ENCODE results near the gene CNPY1.
"Not testable (repeated sequence)": the region's sequence is repeated elsewhere in the genome, so short reads cannot be mapped to it uniquely, and the experiment has no call there.

Gene CNPY1

DNA sequence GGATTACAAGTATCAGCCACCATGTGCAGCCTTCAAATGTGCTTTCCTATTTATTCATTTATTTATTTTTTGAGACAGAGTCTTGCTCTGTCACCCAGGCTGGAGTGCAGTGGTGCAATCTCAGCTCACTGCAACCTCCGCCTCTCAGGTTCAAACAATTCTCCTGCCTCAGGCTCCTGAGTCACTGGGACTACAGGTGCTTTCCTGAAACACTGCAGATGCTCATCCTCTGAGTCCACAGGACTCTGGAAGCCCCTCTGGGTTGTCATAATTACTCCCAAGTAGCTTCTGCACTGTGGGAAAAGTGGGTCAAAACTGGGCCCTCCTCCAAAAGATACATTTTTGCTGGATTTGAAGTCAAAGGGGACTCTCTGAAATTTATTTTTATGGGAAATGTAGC is at the start of gene CNPY1:
Gene CNPY1, minus strand, starts transcription at position 111 of the 400 bp plus-strand sequence. CDS start 630 bp downstream, outside the sequence.
- DNase-seq (ENCODE audit: low read depth in 2 of 2): not testable (repeated sequence)

DNA sequence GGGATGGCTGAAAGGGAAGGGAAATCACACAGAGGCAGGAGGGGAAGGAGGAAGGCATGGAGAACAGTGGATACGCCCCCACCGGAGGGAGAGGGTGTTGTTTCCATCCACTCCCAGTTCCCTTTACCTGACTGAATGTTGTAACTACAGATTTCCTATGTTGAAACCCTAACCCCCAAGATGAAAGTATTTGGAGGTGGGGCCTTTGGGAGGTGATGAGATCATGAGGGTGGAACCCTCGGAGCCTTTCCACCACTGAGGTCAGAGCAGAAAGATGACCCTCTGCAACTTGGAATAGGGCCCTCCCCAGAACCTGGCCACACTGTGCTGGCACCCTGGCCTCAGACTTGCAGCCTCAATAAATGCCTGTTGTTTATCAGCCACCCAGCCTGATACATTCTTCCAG is 48.6 kb upstream of the CNPY1 start:
- no peak for DNase-seq (ENCODE audit: low read depth in 2 of 2)

DNA sequence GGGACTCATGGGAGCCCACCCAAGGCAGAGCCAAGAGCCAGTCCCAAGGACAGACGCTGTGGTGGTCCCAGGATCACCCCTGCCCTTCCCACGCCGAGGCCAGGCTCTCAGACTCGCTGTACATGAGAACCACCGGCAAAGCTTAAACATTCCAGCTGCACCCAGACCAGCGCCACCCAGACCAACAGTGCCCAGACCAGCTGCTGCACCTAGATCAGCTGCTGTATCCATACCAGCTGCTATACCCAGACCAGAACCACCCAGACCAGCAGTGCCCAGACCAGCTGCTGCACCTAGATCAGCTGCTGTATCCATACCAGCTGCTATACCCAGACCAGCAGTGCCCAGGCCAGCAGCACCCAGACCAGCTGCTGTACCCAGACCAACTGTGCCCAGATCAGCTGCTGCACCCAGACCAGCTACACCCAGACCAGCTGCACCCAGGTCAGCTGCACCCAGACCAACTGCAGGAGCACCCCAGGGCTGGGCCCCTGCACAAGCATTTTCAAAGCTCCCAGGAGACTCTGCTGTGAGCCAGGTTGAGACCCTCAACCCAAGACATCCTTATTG is 47.9 kb upstream of the CNPY1 start:
- no peak for DNase-seq (ENCODE audit: low read depth in 2 of 2)

DNA sequence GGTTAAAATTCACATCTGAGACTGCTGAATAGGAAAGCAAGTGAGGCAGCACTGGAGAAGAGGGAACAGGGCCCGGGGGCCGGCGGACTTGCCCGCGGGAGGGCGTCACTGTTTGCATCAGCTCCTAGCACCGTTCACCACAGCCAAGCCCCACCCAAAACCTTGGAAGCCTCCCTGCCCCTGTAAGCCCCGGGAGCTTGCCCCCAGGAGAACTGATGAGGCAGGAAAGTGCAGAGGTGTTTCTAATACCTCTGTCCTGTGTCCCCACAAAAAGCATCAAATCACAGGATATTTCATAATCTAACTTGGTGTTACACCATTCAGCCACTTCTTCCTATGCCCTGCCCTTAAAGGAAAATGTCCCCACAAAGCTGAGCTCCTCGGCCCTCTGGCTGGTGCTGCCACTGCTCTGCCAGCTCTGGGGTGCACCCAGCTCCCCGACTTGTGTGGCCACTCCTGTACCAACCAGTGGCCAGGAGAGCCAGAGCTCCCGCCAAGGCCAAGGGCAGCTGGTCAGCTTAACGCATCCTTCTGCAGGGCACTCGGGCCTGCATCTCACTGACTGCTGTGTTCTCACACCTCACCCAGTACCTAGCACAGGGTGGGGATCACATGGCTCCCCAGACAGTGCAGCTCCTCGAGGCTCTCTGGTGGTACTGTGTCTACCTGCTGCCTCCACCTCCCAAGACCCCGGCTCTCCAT is 47.3 kb upstream of the CNPY1 start:
- no peak for DNase-seq (ENCODE audit: low read depth in 2 of 2)

DNA sequence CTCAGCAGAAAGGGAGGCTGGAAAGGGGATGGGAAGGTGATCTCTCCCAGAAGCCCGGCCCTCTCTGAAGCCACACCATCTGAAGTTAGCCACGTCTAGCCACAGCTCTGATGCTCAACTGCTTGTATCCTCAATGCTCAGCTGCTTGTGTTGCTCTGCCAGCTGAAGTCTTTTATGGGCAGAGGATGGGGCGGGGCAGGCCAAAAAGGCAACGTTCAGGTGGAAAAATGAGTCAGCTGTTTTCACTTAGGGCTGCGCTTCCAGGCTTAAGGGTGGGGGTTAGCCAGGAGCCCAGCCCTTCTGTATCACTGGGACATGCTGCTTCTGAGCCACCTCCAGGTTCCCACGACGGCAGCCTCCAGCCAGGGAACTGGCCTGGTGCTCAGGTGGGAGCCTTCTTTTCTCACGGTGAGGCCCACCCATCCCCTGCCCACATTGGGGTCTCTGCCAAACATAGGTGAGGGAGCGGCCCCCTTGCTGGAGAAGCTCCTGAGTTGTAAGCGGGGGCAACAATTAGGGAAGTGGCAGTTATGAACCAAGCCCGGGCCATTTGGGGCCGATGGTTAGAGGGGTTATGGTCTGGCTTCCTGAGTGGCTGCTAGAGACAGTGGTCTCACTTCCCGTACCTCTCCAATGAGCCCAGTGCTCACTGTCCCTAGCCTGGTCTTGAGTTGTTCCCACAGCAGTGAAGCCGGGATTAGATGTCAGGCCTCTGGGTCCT is 44.9 kb upstream of the CNPY1 start:
- DNase-seq (ENCODE audit: low read depth in 2 of 2): no peak

DNA sequence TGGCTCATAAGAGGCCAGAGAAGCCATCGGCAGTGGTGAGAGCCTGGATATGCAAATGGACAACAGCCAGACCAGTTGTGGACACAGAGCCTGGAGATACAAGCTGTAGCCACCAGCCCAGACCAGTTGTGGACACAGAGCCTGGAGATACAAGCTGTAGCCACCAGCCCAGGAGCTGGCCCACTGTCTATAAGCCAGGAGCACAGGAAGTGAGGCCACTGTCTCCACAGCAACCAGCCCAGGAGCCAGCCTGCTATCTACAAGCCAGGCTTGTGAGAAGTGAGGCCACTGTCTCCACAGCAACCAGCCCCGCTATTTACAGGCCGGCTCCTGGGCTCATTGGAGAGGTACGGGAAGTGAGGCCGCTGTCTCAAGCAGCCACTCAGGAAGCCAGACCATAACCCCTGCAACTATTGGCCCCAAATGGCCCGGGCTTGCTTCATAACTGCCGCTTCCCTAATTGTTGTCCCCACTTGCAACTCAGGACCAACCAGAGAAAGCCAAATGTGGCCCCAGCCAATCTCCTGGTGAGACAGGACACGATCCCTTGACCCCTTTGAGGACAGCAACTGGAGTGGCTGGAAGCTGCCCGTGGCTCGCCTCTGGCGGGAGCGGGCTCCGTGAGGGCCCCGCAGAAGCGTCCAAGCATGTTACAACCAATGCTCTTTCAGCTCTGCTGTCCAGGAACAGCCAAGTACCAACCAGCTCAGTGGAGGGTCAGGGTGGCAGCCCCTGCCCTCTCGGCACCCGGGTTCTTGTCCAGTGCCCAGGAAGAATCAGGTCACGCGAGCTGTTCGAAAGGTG is 44.1 kb upstream of the CNPY1 start:
- DNase-seq (ENCODE audit: low read depth in 2 of 2): no peak

DNA sequence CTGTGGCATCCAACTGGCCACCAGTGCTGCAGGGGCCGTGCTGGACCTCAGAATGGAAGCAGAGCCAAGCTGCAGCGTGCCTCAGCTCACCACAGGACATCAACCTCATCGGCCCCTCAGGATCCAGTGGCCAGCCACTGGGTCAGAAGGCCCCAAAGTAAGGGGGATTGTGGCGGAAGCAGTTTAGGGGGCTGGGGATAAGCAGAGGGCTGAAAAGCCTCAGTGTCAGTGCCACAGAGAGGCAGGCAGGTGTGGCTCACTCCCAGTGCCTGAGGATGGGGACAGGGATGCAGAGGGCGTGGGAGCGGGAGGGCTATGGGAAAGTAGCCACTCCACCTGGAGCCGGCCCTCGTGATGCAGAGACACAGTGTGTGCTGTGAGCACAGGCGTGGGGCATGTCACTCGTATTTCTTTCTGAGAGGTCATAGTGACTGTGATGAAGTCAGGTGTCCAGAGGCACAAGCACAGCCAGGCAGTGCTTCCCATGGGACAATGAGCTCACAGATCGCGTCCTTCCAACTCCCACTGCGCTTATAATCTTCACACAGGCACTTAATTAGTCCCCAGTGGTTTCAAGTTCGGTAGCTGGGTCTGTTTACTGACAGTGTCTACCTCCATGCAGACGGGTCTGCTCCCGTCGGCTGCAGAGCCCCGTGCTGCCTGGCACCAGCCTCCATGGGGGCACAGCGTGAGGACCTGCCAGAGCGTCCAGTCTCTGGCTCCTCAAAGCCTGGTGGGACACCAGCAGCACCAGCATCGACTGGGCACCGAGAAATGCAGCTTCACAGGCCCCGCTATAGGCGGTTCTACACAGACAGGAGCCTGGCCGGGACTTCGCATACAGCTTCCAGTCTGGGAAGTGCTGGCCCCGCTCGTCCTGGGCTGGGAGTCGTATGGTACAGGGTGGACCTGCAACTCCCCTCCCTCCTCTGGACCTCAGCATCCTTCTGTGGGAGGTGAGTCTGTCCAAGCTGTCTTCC is 42.9 kb upstream of the CNPY1 start:
- no peak for DNase-seq (ENCODE audit: low read depth in 2 of 2)

DNA sequence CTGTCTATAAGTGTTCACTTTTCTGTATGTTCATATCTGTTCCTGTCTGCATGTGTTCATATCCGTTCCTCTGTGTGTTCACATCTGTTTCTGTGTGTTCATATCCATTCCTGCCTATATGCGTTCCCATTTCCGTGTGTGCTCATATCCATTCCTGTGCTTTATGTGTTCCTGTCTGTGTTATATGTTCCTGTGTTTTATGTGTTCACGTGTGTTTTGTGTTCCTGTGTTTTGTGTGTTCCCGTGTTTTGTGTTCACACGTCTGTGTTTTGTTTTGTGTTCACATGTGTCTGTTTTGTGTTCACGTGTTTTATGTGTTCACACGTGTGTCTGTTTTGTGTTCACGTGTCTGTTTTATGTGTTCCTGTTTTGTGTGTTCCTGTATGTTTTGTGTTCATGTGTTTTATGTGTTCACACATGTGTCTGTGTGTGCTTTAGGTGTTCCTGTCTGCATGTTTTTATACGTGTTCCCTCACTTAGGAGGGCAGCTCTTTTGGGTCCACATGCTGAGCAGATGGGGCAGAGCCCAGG is 42.2 kb upstream of the CNPY1 start:
- DNase-seq (ENCODE audit: low read depth in 2 of 2): no peak

DNA sequence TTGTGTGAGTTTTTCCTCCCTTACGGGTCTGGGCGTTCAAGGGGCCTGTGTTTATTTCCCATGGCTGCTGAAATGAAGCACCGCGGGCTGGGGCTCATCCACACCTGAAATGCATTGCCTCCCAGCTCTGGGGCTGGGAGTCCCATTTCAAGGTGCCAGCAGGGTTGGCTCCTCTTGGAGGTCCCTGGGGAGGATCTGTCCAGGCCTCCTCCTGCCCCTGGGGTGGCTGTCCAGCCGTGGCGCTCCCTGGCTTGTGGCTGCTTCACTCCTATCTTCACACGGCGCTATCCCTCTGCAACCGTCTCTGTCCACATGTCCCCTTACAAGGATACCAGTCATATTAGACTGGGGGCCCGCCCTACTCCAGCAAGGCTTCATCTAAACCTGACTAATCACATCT is 41.1 kb upstream of the CNPY1 start:
- DNase-seq (ENCODE audit: low read depth in 2 of 2): no peak

DNA sequence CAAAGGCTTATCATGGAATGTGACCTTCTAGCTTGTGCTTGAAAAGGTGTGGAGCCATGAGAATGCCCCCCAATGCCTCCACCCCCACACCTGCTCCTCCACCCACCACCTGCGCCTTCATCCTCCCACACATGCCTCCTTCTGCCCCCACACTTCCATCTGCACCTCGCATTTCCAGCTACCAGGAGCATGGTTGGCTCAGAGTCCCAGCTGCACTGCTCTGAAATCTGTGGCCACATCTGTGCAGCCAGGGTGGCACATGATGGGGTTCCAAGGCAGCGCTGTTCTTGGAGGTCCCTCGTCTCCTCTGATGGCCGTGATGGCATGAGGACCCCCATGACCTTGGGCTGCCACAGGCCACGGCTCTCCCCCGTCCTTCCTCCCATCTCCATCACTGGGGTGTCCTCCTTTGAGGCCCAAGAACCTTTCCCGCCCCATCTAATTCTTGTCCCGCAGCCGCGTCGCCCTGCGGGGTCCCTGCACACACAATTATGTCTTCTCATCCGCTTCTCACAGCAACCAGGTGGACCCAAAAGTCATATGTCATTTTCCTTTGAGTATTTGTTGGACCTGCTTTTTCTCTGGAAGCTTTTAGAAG is 40.6 kb upstream of the CNPY1 start:
- no peak for DNase-seq (ENCODE audit: low read depth in 2 of 2)

DNA sequence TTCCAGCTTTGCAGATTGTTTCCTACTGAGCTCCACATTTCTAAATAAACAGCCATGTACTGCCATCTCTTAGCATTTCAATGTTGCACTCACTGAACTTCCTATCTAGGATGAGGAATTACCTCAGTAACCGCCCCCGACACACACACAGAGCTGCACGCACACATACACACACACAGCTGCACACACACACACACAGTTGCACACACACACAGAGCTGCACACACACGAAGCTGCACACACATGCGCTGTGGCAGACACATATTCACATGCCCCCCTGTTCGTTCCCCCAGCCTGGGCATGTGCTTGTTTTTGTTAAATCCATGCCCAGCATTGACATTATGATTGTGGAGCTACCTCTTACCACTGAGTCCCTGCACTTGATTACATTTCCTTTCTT is 39.6 kb upstream of the CNPY1 start:
- no peak for DNase-seq (ENCODE audit: low read depth in 2 of 2)

DNA sequence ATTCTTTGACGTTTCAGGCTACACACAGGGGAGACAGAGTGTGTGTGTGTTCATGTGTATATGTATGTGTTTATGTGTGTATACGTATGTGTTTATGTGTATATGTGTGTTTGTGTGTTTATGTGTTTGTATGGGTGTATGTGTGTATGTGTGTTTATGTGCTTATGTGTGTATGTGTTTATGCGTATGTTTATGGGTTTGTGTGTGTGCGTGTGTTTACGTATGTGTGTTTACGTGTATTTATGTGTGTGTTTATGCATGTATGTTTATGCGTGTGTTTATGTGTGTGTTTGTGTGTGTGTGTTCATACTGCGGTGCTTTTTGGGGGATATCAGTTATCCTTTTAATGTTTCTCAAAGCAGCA is 39.2 kb upstream of the CNPY1 start:
- no peak for DNase-seq (ENCODE audit: low read depth in 2 of 2)

DNA sequence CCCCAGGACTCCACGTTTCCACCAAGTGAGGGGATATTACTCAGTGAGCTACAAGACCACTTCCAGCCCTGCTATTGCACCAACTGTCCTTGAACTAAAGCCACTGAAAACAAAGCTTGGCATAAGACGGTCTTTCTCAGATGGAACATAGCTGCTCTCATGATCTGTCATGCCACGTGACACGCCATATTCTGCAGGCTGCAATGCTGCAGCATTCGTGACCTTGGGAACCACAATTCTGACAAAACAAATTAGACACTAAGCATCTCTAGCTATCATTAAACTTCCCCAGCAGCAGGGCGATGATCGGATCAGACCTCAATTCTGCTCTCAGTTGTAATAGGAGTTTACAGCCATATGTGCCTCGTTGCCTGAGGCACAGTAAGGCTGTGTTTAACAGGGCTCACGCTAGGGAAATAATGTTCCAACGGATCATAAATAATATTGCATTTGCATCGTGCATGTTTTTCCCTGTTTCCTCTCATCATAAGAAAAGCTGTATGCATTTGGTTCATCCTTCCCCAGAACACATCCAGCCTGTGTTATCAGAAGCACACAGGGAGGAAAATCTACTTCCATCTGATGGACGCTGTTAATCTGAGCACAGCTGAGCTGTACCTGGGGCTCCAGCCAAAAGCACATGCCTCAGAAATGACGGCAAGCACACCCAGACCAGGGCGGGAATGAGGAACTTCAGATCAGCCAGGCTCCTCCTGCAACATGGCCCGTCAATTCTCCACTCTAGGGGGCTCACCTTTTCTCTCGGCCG is 38.6 kb upstream of the CNPY1 start:
- no peak for DNase-seq (ENCODE audit: low read depth in 2 of 2)

DNA sequence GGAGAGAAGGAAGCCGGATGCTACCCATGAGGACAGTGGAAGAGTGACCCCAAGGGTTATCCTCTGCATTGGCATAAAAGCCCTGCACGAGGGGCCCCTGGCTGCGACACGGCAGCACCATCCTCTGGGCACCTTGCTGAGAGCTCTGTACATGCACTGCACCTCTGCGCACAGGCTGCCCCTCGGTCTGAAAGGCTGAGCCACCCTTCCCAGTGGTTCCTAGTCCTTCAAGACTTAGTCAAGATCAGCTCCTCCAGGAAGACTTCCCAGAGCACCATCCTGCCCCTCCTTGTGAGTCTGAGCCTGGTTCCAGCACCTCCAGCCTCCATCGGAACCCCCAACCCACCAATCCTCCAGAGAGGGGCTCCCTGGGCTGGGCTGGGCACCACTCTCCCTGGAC is 37.9 kb upstream of the CNPY1 start:
- no peak for DNase-seq (ENCODE audit: low read depth in 2 of 2)

DNA sequence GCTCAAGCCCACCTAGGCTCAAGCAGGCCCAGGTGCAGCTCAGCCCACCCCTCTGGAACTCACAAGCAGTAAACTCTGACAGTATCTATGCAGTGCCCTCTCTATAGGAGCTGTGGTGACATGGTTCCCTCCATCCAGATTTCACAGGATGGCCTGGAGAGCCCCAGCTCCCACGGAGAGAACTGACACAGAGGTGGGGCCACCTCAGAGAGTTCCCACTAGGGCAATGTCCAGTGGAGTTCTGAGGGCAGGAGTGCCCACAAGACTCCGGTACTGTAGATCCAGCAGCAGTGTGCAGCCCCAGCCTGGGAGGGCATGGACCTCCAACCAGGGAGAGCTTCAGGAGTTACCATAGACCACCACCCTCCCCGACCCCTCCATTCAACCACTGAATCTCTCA is 37.3 kb upstream of the CNPY1 start:
- DNase-seq (ENCODE audit: low read depth in 2 of 2): no peak

DNA sequence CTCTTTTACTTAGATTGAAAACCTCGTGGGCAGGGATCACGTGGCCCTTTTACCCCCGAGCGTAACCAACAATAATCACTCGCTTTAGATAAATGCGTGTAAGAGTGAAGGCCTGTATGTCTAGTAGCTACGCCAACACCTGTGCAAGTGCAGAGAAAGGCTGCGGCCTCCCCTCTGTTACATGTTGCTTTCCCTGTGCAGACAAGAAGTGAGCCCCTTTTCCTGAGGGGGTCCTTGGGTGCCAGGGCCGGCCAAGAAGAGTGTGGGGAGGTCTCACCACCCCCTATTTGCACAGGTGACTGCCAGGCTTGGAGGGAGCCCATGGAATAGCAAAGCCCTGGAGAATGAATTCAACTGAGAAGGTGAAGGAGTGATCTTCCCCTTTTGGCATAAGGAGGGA is 35.6 kb upstream of the CNPY1 start:
- no peak for DNase-seq (ENCODE audit: low read depth in 2 of 2)

DNA sequence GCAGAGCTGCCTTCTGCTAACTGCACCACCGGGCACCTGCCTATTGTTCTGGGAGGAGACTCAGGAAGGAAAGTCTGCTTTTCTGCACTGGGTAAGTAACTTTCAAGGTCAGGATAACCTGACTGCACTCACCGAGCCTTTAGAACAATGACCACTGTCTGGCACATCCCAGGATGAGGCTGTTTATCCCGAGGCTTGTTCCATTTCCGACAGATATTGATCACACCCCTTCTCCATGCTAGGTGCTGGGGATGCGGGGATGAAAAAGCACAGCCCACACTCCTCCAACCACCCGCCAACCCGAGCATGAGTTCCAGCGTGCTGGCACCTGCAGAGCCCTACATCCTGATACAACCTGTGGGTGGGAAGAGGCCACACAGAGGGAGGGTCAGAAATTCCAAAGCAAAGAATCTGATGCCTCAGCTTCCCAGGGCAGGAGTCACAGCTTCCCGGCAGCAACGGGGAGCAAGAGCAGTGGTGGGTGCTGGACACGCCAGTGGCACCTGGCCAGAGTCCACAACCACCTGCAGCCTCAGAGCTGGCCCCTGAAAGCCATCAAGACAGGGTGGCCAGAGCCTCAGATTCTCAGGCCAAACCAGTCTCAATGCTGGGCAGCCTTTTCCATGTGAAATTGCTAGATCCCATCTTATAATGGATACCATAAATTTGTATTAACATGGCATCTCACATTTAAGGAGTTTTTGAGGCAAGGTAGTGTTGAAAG is 34.9 kb upstream of the CNPY1 start:
- DNase-seq (ENCODE audit: low read depth in 2 of 2): no peak

DNA sequence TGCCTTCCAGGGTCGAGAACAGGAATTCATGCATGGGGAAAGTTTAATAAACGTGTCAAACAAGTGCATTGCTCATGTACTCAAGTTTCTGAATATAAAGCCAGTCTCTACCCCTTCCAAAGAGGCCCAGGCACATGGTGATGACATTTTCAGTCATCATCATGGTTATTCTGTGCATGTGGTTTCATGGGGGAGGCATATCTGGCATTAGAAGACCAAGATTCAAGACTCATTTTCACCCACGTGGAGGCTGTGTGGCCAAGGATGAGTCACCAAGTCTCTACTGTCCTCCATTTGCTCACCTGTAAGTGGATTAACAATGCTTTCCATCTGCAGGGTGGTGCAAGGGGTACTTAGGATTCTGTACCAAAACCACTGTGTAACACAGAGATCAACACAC is 34.0 kb upstream of the CNPY1 start:
- DNase-seq (ENCODE audit: low read depth in 2 of 2): no peak

DNA sequence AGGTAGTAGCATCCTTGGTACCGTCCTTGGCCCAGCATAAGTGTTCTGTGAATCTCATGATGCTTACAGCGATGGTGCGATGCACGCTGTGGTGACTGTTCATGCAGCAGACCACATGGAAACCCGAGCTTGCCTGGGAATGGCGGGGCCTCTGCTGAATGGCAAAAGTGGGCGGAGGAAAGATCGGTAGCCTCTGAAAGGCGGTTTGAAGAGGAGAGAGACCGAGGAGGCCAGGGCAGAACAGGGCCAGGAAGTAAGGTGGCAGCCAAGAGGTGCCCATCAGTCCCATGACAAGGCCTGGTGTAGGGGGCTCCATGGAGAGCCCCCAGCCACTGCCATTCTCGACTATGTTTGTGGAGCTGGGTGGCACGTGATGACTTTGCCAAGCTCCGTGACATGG is 33.2 kb upstream of the CNPY1 start:
- DNase-seq (ENCODE audit: low read depth in 2 of 2): no peak

Data from stimulated activated CD8-positive, alpha-beta memory T cell treated with anti-CD3 and anti-CD28 coated beads, Interleukin-7, amount 100 ng/mL, for 1 hour (primary cell).